Measurements from ENCODE around the gene GPATCH4.
"Not testable (repeated sequence)": the region's sequence is repeated elsewhere in the genome, so short reads cannot be mapped to it uniquely, and the experiment has no call there.

GPATCH4 gene

GRCh38 chr1:156601122-156601830, at the start of gene GPATCH4:
Gene GPATCH4, minus strand, starts transcription at chr1:156601479.
- peak; percentile 62 for DNase-seq (ENCODE audit: low read depth)

GRCh38 chr1:156648951-156649350, 47.7 kb upstream of the GPATCH4 start:
- DNase-seq (ENCODE audit: low read depth) = no peak

- DNase-seq (ENCODE audit: low read depth) = no peak
Observed at GRCh38 chr1:156648496-156648895, 47.2 kb upstream of the GPATCH4 start.

- no peak for DNase-seq (ENCODE audit: low read depth)
Observed at GRCh38 chr1:156647351-156647750, 46.1 kb upstream of the GPATCH4 start.

GRCh38 chr1:156646738-156647211, 45.5 kb upstream of the GPATCH4 start:
- no peak for DNase-seq (ENCODE audit: low read depth)

DNA sequence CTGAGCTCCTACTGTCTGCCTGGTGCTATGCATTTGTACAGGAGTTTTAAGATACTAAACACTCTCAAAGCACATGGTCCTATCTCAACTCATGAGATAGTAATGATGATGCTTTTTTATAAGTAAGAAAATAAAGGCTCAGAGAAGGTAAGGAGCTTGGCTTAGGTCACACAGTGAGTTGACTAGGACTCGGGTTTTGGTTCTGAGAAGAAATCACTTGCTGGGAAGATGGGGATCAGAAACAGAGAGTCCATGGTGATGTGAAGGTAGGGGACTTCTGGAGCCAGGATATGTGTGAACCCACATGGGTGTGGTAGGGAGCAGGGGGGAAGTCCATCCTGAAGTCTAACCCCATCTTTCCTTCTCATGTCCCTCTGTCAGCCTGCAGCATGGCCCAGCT, 44.4 kb upstream of the GPATCH4 start:
- no peak for DNase-seq (ENCODE audit: low read depth)

DNA sequence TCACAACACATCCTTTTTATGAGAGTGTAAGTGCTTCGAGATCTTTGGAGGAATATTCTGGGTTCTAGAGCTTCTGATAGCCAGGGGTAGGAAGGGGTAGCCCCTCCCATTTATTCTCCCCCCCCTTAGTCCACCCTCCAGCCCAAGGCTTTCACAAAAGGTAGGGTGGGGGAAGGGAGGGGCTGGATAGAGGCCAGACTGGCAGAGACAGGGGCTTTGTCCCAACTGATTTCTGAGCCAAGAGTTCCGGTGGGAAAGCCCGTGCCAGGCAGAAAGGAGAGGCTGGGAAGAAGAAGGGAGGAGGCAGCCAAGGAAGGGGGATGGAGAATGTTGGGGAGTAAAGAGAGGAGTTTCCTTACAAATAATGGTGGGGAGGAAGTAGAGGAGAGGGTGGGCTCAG, 43.8 kb upstream of the GPATCH4 start:
- DNase-seq (ENCODE audit: low read depth) = no peak

DNA sequence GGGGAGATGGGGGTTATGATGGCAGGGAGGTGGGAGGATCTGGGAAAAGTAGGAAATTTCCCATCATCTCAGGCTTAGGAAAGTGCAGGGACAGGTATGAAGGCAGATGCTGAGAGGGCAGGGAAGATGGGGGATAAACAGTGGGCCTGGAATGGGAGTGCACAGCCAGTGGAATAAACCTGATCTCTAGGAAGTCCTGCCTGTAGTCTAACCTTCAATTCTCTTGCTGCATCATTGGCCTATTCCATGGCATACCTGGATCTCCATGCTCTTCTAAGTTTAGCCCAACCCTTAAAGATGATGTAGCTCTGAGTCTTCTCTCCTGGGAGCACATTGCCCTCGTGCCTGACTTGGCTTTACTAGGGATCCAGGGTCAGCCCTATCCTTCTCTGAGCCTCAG, 43.4 kb upstream of the GPATCH4 start:
- no peak for DNase-seq (ENCODE audit: low read depth)

DNA sequence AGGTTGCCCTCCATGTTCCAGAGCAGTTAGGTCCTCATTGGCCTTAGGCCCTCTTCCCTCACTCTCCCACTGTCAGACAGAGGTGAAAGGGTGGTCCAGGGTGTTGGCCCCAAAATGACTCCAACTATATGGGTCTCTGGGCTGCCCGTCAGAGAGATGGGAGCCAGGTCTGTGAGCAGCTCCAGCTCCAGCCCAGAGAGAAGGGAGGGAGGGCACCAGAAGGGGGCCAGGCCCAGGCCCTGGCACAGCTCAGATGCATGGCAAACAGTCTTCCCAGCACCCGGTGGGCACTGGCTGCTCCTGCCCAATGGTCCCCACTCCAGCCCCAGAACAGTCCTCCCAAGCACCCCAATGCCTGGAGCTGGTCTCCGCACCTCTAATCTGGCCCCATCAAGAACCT, 42.9 kb upstream of the GPATCH4 start:
- DNase-seq (ENCODE audit: low read depth) = no peak

- DNase-seq (ENCODE audit: low read depth) = no peak
Observed at GRCh38 chr1:156643778-156644092, 42.5 kb upstream of the GPATCH4 start.

DNA sequence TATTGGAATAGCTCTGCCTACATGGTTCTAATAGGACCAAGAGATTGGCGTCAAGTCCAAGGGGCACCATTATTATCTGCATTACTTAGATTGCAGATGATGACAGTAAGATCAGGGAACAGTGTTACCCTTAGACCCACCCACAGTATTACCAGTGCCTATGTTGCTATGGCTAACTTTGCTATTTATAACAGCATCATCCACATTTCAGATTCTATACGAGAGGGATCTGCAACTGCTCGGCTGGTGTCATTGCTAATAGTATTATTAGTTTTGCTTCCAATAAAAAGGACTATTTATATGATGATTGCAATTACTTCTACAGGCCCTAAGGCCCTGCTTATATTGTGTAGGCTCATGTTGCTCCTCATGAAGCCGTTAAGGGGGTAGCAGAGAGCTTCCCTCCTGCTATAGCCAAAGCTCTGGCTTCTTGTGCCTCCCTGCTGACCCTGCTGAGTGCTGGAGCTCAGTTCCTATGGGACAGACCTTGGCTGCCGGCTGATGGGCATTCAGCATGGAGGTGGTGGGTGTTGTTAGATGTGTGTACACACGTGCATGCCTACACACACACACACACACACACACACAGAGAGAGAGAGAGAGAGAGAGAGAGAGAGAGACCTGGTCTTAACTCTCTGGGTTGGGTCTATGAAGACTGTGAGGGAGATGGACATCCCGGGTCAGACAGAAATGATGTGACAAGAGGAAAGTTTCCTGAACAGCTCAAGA, 41.9 kb upstream of the GPATCH4 start:
- no peak for DNase-seq (ENCODE audit: low read depth)

- no peak for DNase-seq (ENCODE audit: low read depth)
Observed at GRCh38 chr1:156642265-156643048, 41.2 kb upstream of the GPATCH4 start.

DNA sequence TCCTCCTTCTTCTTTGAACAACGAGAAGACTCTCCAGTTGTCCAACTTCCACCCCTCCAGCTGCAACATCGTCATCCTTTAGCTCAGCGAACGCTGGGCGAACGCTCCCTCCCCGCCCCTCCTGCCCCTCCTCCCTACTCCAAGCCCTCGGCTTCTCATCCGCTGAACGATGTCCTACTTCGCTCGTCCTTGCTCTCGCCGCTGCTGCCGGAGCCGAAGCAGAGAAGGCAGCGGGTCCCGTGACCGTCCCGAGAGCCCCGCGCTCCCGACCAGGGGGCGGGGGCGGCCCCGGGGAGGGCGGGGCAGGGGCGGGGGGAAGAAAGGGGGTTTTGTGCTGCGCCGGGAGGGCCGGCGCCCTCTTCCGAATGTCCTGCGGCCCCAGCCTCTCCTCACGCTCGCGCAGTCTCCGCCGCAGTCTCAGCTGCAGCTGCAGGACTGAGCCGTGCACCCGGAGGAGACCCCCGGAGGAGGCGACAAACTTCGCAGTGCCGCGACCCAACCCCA, 40.5 kb upstream of the GPATCH4 start, which contains the start of gene BCAN:
Gene BCAN, plus strand, starts transcription at position 357 of the 504 bp plus-strand sequence. CDS start 3,938 bp downstream, outside the sequence.
- DNase-seq (ENCODE audit: low read depth) = no peak

GRCh38 chr1:156640842-156641706, 39.8 kb upstream of the GPATCH4 start:
- no peak for DNase-seq (ENCODE audit: low read depth)

DNA sequence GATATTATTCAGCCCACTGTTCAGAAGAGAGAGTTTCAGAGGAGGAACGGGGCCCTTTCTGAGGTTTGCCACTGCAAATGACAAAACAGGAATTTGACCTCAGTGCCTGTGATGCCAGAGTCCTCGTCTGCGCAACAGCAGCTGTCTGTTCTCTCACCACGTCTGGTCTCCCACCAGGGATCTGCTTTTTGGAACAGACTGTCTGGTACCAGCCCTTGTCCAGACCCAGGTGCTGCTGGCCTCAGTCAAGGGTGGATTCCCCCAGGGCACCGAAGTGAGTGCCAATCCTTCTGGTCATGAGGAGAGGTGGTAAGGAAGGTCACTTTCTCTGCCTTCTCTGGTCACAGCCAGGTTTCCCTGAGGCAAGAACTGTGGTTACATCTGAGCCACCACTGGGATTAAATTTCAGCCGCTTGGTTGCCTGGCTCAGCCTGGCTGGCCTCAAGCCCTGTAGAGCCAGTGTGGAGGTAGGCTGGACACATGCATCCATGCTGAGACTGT, 38.4 kb upstream of the GPATCH4 start:
- no peak for DNase-seq (ENCODE audit: low read depth)

DNA sequence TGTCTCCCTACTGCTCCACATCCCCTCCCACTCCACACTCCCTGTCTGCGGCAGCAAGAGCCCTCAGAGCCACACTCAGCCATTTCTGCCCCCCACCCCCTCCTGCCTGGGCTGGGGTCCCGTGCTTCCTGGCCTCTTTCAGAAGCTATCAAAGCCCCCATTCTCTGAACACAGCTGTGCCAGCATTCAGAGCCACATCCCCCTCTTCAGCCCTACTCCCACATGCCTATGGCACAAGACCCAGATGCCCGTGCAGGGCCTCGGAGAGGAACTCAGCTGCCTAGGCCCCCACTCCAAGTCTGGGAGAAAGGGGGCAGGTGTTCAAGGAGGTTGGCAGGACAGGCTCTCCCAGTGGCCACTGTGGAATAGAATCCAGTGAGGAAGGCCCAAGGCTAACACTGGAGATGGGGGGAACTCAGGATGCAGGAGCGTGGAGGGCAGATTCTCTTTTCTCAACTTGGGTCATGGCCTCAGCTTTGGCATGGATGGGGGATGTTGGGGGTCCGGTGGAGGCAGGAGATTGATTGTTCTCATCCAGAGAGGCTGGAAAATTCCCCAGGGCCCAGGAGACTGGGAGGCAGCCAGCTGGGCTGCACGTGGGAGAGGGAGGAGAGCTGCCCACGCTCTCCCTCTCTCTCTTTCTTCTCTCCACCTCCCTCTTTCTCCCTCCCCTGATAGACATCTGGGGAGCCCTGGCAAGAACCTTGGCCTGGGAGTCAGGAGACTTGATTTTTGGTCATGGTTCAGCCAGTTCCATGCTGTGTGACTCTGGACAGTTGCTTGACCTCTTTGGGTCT, 37.1 kb upstream of the GPATCH4 start:
- no peak for DNase-seq (ENCODE audit: low read depth)

DNA sequence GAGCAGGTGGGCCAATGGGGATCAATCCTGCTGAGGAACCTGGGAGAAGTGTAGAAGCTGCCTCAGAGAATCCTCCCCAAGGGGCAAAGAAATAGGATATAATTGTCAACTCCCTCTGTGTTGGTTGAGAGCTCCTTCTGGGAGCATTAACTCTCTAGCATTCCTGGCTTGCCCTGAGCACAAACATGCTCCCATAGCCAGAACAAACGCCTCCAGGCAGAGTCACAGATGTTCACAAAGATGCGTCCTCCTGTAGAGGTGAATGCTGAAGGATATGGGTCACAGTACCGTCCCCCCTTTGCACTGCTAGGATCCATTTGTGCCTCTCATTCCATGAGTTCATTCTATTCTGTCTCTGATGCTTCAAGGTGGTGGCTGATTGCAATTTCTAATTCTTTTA, 31.1 kb upstream of the GPATCH4 start:
- DNase-seq (ENCODE audit: low read depth) = no peak

DNA sequence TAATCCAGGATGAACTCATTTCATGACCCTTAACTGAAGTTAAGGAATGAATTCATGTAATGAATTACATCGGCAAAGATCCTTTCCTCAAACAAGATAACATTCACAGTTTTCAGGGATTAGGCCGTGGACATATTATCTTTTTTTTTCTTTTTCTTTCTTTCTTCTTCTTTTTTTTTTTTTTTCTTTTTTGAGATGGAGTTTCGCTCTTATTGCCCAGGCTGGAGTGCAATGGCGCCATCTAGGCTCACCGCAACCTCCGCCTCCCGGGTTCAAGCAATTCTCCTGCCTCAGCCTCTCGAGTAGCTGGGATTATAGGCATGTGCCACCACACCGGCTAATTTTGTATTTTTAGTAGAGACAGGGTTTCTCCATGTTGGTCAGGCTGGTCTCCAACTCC, 29.9 kb upstream of the GPATCH4 start:
- not testable (repeated sequence) for DNase-seq (ENCODE audit: low read depth)

- no peak for DNase-seq (ENCODE audit: low read depth)
Observed at GRCh38 chr1:156629823-156630449, 28.7 kb upstream of the GPATCH4 start.

DNA sequence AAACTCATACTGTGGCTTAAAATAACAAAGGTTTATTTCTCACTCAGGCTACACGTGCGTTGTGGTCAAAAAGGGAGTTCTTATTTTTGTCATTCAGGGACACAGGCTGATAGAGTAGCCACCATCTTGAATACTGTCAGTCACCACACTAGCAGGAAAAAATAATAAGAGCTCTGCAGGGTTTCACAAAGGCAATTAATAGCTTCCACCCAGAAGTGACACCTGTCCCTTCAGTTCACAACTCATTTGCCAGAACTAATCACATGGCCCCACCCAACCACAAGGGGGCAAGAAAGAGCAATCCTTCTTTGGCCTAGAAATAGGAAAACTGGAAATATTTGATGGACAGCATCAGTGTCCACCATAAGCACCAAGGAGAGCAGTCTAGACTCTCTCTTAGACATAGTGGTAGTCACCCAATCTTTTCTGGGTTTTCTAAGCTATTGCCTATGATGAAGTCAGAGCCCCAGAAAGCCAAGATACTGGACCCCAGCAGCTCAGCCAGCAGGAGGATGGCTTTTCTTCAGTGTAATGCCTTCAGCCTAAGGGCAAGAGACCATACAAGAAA, 26.1 kb upstream of the GPATCH4 start:
- no peak for DNase-seq (ENCODE audit: low read depth)
